Peyer's patch (tissue), 4 donors: Measurements from ENCODE around the gene CNOT9. TPM values are rescaled to one million over a fixed set of nuclear protein-coding genes. Genes with fewer than 3 reads are reported as not detected.

Source experiments
- DNase-seq, 3 donors: peaks; one replicate each; pipeline ENCODE4 v3.0.0-alpha.2; 2017 to 2019
- H3K27ac ChIP-seq, 4 donors: fragments of 200-600 bp; sonication (generic); one replicate each; pipeline ENCODE4 v1.5.1; 2016 to 2019
- H3K27me3 ChIP-seq, 2 donors: fragments of 200-600 bp; sonication (generic); one replicate each; pipeline ENCODE4 v1.5.1; 2019
- H3K36me3 ChIP-seq, 3 donors: fragments of 200-600 bp; sonication (generic); one replicate each; pipeline ENCODE4 v1.5.1; 2016 to 2019
- H3K4me1 ChIP-seq, 4 donors: fragments of 200-600 bp; sonication (generic); one replicate each; pipeline ENCODE4 v1.5.1; 2016 to 2019
- H3K4me3 ChIP-seq, 4 donors: fragments of 200-600 bp; sonication (generic); 1 replicate in 3 of 4; 2 replicates in 1 of 4; pipeline ENCODE4 v1.5.1; 2016 to 2019; ENCODE audit warnings: mild to moderate bottlenecking in 1 of 4
- H3K9me3 ChIP-seq, 4 donors: fragments of 200-600 bp; sonication (generic); one replicate each; pipeline ENCODE4 v1.5.1; 2016 to 2019; ENCODE audit warnings: mild to moderate bottlenecking in 1 of 4
- CTCF ChIP-seq, 6 experiments: fragments of 450-650 bp in 4 of 6; fragments of 200-600 bp in 2 of 6; sonication (generic) in 1 of 6; IDR thresholded peaks; one replicate each; pipeline ENCODE4 v1.5.1; 2017 to 2019; ENCODE audit warnings: antibody characterized with exemption in 6 of 6, mild to moderate bottlenecking in 3 of 6, moderate library complexity in 1 of 6
- POLR2A ChIP-seq, 2 donors: fragments of 450-650 bp; IDR thresholded peaks; one replicate each; pipeline ENCODE4 v1.5.1; 2017; ENCODE audit warnings: antibody characterized with exemption in 2 of 2, mild to moderate bottlenecking in 2 of 2, moderate library complexity in 2 of 2
- total RNA-seq, 4 donors: library from RNA; depleted of rRNA; stranded (reverse); fragments of >200 nt; gene quantifications; one replicate each; pipeline ENCODE4 v1.1.0, GENCODE V29; 2016

CNOT9 gene
- total RNA-seq, 4 donors from 2014 or later = 27.2 to 54.2 (median 51.5) TPM

GRCh38 chr2:218623366-218623705 is 54.7 kb downstream of the CNOT9 start:
- Histone ChIP-seq H3K4me1 (no peaks in the 10 kb centered on the region), H3K27ac (no peak overlapping the region), H3K9me3 (no peaks in the 10 kb centered on the region), H3K4me3 (no peak overlapping the region), H3K36me3 (no peaks in the 10 kb centered on the region), H3K27me3 (no peaks in the 10 kb centered on the region)
- TF ChIP-seq POLR2A (IDR thresholded peaks at IDR 0.05) (no peak), CTCF (IDR thresholded peaks at IDR 0.05) (no peak)
- no peak for DNase-seq

GRCh38 chr2:218626369-218626768 is 57.7 kb downstream of the CNOT9 start:
- H3K9me3 ChIP-seq = no peaks in the 10 kb centered on the region
- no peak overlapping the region for H3K27ac ChIP-seq
- no peak for DNase-seq
- H3K36me3 ChIP-seq = no peaks in the 10 kb centered on the region
- H3K4me1 ChIP-seq = no peaks in the 10 kb centered on the region
- TF ChIP-seq POLR2A (IDR thresholded peaks at IDR 0.05) (no peak), CTCF (IDR thresholded peaks at IDR 0.05) (no peak)
- H3K4me3 ChIP-seq = no peak overlapping the region
- H3K27me3 ChIP-seq = no peaks in the 10 kb centered on the region

- Histone ChIP-seq H3K36me3 (no peaks in the 10 kb centered on the region), H3K27me3 (no peaks in the 10 kb centered on the region), H3K9me3 (no peaks in the 10 kb centered on the region), H3K4me3 (no peak overlapping the region), H3K4me1 (no peaks in the 10 kb centered on the region), H3K27ac (no peak overlapping the region)
- TF ChIP-seq CTCF (IDR thresholded peaks at IDR 0.05) = no peak
- TF ChIP-seq POLR2A (IDR thresholded peaks at IDR 0.05) = no peak
- DNase-seq = no peak
Observed at GRCh38 chr2:218627939-218628338, 59.3 kb downstream of the CNOT9 start.

- DNase-seq = no peak
- Histone ChIP-seq H3K27ac (no peak overlapping the region), H3K9me3 (no peaks in the 10 kb centered on the region), H3K36me3 (peaks cover 0 to 29% (median 0%) of the 10 kb centered on the region in 3 donors), H3K4me1 (no peaks in the 10 kb centered on the region), H3K4me3 (no peak overlapping the region), H3K27me3 (no peaks in the 10 kb centered on the region)
- TF ChIP-seq POLR2A (IDR thresholded peaks at IDR 0.05) = no peak
- no peak for TF ChIP-seq CTCF (IDR thresholded peaks at IDR 0.05)
Observed at GRCh38 chr2:218631837-218632236, 63.2 kb downstream of the CNOT9 start.

- Histone ChIP-seq H3K9me3 (no peaks in the 10 kb centered on the region), H3K27ac (no peak overlapping the region), H3K27me3 (no peaks in the 10 kb centered on the region), H3K4me1 (no peaks in the 10 kb centered on the region), H3K36me3 (peaks cover 0 to 63% (median 0%) of the 10 kb centered on the region in 3 donors), H3K4me3 (no peak overlapping the region)
- no peak for DNase-seq
- TF ChIP-seq CTCF (IDR thresholded peaks at IDR 0.05) (no peak), POLR2A (IDR thresholded peaks at IDR 0.05) (no peak)
Observed at GRCh38 chr2:218635719-218636118, 67.1 kb downstream of the CNOT9 start.

GRCh38 chr2:218638372-218638771 is 69.7 kb downstream of the CNOT9 start:
- H3K4me1 ChIP-seq = no peaks in the 10 kb centered on the region
- no peaks in the 10 kb centered on the region for H3K9me3 ChIP-seq
- no peak overlapping the region for H3K4me3 ChIP-seq
- H3K36me3 ChIP-seq = peaks cover 0 to 89% (median 0%) of the 10 kb centered on the region in 3 donors
- DNase-seq = no peak
- TF ChIP-seq CTCF (IDR thresholded peaks at IDR 0.05) = no peak
- TF ChIP-seq POLR2A (IDR thresholded peaks at IDR 0.05) = no peak
- no peak overlapping the region for H3K27ac ChIP-seq
- no peaks in the 10 kb centered on the region for H3K27me3 ChIP-seq
